Uterus (tissue), 2 donors: ENCODE results near the gene NSD2.

Experiments used
- CTCF ChIP-seq, 4 experiments: fragments of 200-600 bp in 2 of 4; fragments of 450-650 bp in 2 of 4; sonication (generic) in 2 of 4; IDR thresholded peaks; one replicate each; pipeline ENCODE4 v1.5.1; 2016 to 2019; ENCODE audit warnings: antibody characterized with exemption in 4 of 4, mild to moderate bottlenecking in 2 of 4, moderate library complexity in 1 of 4
- POLR2A ChIP-seq, 2 donors: fragments of 450-650 bp; IDR thresholded peaks; one replicate each; pipeline ENCODE4 v1.6.1; 2016; ENCODE audit warnings: antibody characterized with exemption in 2 of 2, mild to moderate bottlenecking in 1 of 2, moderate library complexity in 1 of 2

GRCh38 chr4:1885414-1885813, 14.2 kb downstream of the NSD2 start:
- TF ChIP-seq CTCF (IDR thresholded peaks at IDR 0.05) (no peak), POLR2A (IDR thresholded peaks at IDR 0.05) (no peak)
